GM21360 (cell line): ENCODE results near the gene TSPAN12.
"Not testable (repeated sequence)": the region's sequence is repeated elsewhere in the genome, so short reads cannot be mapped to it uniquely, and the experiment has no call there.

ENCODE experiments used
- ATAC-seq: cut with Tn5 transposase; IDR thresholded peaks from one replicate; pipeline ENCODE4 v1.9.1; 2021; ENCODE audit warnings: mild to moderate bottlenecking, moderate library complexity; ENCODE audit not compliant: unreplicated experiment

Gene TSPAN12

DNA sequence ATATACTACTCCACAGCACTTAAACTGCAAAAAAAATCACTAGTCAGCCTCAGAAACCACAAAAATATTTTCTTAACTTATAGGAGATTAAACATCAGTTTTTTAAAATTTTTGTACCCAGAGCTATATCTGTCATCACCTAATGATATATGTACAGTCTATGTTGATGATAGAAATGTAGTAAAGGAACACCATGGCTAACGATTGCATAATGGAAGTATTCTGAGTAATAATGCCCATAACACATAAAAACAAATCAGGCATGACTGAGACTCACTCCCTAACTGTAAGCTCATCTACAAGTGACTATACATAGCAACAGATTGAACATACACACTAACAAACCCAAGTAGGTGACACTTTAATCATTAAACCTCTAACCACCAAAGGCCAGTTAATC is 51.3 kb downstream of the TSPAN12 start:
- ATAC-seq: peak; percentile 61

DNA sequence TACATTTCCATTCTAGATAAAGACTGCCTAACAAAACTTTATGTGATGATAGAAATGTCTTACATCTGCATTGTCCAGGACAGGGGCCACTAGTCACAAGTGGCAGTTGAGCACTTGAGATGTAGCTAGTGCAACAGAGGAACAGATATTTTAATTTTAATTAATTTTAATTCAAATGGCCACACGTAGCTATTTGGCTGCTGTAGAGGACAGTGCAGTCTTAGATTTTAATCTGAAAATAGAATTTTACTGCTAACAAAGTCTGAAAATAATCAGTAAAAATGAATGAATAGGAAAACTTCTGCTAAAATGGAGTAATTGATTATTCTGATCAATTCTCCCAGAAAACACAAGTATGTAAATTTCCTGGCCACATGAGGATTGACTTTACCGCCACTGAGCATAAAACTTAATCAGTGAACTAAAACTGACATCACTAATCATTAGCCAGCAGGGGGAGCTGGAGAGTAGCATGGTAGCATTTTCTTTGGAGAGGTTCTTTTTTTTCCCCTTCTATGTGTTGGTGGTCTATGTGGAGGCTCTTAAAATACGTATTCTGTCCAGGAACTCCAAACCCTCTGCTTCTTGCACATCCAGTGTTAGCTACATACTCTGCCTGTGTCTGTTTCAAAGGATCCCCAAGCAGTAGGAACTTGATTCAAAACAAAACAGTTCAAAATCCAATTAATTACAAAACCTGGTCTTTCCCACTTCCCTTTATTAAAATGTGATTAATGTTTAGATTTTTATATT is 52.1 kb downstream of the TSPAN12 start:
- peak; percentile 61 for ATAC-seq

- no peak for ATAC-seq
Observed at GRCh38 chr7:120802751-120803150, 55.2 kb downstream of the TSPAN12 start.

- no peak for ATAC-seq
Observed at GRCh38 chr7:120799813-120800475, 58.0 kb downstream of the TSPAN12 start.

DNA sequence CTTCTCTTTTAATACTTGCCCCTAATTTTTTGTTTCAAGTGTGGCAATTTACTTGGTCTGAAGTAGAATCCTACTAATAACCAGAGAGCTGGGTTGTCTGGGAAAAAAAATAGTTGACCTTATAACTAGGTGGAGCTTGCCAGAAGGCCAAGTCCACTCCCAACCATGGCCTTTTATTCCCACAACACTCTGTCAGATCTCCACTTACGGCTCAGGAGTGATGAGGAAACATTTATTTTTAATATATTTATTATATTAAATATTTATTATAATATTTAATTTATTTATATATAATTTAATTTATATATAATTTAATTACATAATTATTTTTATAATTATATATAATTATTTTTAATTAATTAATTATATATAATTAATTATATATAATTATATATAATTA is 58.8 kb downstream of the TSPAN12 start:
- no peak for ATAC-seq

DNA sequence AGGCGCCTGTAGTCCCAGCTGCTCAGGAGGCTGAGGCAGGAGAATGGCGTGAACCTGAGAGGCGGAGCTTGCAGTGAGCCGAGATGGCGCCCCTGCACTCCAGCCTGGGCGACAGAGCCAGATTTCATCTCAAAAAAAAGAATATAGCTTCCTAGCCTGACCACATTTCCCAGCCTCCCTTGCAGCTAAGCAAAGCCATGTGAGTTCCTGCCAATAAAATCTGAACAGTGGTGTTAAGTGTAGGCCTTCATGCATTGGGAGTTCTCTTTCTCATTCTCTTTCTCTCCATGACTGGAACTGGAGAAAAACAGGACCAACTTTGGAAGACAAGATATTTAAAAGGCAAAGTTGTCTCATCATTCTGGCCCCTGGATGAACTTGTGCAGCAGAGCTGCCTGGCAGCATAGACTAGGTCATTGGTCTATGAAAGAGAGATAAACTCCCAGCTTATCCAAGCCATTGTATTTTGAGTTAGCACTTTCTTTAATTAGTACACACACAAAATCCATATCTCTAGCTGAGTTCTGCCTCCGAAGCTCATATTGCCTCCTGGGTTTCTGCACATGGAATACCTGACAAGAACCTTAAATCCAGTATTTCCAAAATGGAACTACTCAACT is 60.8 kb downstream of the TSPAN12 start:
- ATAC-seq: no peak

DNA sequence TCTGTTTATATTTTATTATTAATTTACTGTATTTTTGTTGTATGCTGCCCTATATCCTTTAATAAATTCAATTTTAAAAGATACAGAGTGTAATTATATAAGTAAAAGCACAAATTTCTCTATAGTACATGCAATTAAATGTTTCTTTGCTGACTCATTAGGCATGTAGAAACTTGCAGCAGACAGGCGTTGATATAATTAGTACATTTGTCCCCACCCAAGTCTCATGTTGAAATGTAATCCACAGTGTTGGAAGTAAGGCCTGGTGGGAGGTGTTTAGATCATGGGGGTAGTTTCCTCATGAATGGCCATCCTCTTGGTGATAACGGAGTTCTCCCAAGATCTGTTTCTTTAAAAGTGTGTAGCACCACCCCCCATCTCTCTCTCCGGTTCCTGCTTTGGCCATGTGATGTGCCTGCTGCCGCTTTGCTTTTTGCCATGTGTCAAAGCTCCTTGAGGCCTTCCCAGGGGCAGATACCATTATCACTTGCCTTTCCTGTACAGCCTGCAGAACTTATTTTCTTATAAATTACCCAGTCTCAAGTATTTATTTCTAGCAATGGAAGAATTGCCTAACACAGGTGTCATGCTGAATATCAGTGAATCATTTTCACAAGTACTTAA is 63.7 kb downstream of the TSPAN12 start:
- no peak for ATAC-seq

GRCh38 chr7:120793213-120793936 is 64.6 kb downstream of the TSPAN12 start:
- ATAC-seq: no peak

DNA sequence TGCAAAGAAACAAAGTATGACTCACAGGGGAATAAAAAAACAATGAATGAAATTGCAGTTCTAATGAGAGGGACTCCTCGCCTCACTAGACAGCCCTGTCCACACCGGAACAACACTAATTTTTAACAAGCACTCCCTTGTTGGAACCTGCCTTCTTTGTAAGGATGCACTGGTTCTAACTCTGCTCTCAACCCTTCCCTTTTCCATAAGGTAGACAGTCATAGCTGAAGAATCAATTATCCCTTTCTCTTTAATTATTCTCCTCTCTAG is 65.1 kb downstream of the TSPAN12 start:
- ATAC-seq: no peak

DNA sequence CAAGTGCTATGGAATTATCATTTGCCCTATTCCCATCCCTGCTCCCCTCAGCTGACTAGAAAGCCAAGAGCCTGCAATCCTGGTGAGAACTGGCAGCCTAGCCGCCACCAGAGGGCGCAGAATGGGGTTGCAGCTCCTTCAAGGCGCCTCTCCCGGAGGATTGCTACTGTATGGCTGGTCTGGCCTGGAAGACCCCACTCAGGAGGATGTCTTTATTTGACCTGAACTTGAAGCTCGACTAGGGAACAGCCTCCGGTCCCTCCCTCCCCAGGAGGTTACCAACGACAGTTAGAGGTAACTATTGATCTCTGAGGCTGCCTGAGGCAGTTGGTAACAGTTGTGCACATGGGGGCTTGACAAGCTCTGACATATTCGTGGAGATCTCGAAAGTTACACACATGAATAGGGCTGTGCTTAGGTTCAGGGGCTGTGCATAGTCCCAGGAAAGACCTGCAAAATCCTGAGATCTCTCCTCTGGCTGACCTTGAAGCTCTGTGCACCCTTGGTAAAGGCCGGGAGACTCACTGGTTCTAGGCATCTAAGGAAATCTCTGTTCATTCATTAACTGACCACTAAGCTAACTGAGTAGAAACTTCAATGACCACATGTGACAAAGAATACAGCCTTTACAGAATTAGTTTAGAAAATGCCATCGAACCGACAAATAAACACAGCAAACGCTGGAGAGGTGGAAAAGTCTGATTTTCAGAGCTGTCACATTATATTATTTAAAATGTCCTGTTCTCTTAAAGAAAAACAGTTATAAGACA is 65.7 kb downstream of the TSPAN12 start:
- peak; percentile 94 for ATAC-seq

- ATAC-seq: no peak
Observed at GRCh38 chr7:120785095-120785494, 72.8 kb downstream of the TSPAN12 start.

DNA sequence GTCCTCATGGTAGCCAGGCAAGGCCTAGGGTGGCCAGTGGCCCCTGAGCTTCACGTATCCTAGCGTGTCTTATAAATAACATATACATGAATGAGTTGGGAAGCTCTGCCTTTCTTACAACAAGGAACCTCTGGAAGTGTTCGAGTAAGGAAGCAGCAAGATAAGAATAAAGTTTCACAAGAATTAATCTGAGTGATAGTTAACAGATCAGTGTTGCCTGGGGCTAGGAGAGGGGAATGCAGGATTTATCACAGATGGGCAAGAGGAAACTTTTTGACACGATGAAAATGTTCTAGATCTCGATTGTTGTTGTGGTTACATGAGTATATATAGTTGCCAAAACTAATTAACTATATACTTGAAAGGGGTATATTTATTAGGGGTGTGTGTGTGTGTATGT is 74.2 kb downstream of the TSPAN12 start:
- ATAC-seq: no peak

DNA sequence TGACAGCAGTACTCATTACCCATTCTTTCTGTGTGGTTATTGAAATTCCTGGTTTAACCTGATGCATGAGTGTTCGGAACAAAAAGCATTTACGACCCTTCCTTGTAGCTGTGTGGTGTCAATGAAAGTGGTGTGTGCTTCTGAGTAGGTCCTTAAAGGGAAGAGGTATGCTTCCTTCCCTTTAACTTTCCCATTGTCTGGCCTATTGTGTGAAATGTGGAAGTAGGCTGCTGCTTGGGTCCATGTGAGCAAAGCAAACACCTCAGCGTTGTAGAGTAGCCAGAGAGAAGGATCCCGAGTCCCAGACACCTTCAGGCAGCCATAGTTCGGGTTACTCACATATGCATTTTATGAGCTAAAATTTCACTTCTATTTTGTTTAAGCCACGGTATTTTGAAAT is 74.7 kb downstream of the TSPAN12 start:
- no peak for ATAC-seq

- not testable (repeated sequence) for ATAC-seq
Observed at GRCh38 chr7:120781924-120782323, 76.0 kb downstream of the TSPAN12 start.

- ATAC-seq: no peak
Observed at GRCh38 chr7:120780938-120781337, 77.0 kb downstream of the TSPAN12 start.

DNA sequence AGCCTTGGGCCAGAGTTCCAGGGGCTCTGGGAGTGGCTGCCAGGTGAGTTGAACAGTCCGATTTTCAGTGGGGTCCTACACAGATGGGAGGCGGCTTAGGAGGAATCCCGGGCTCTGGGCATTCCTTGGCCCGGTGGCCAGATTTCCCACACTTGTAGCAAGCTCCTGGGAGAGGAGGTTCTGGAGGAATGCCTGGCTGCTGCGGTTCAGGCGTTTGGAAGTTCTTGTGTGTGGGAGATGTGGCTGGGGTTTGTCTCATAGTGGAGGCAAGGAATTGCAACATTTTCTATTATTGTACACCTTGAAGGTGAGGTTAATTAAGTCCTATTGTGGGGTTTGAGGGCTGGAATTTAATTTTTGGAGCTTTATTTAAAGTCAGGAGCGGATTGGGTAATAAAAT is 77.5 kb downstream of the TSPAN12 start:
- not testable (repeated sequence) for ATAC-seq

DNA sequence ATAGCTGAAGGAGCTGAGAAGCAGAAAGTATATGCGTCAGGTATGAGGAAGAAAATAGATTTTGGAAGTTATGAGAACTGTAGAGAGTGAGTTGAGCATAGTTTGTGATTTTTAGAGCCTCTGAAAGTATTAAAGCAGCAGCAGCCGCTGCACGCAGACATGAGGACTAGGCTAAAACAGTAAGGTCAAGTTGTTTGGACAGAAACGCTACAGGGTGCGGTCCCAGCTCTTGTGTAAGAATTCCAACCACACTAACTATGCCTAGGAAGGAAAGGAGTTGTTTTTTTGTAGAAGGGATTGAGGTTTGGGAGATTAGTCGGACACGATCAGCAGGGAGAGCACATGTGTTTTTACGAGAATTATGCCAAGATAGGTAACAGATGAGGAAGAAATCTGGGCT is 78.9 kb downstream of the TSPAN12 start:
- ATAC-seq: not testable (repeated sequence)

- no peak for ATAC-seq
Observed at GRCh38 chr7:120775755-120776154, 82.2 kb downstream of the TSPAN12 start.

DNA sequence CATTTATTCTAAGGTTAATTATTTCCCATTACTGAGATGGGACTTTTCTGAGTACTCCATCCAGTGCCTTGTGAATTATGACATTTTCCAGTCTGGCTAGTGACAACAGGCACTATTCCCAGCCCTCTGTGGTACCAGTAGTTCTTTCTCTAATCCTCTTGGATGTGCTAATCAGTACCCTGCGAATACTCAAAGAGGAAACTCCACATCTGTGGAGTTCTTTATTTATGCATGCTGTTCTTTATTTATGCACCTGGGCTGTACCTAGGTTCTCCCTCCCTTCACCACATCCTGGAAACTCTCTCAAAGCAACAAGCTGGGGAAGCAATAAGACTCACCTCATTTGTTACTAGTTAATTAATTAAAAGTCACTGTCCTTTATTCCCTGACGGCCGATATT is 83.5 kb downstream of the TSPAN12 start:
- no peak for ATAC-seq

DNA sequence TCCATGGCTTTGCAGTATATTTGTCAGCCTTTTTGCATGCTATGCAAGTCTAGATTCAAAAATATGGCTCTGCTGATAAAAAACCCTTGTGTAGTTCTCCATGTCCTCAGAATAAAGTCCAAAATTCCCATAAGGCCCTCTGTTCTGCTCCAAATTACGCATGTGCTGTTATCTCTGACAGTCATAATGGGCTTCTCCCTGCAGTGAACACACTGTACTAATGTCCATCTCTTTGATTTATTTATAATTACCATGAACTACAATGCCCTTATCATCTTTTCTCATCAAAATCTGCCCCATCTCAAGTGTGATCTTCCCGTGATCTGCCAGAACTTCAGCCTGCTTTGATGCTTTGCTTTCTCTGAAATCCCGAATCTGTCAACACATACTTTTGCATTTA is 87.7 kb downstream of the TSPAN12 start:
- ATAC-seq: no peak

- no peak for ATAC-seq
Observed at GRCh38 chr7:120760851-120761250, 97.1 kb downstream of the TSPAN12 start.
